BLaER1 treated with 17β-estradiol and CSF1 and Interleukin-3, amounts not matched to agents 10 nM and 100 nM (cell line): ENCODE results near the gene COL25A1.
"Not testable (repeated sequence)": the region's sequence is repeated elsewhere in the genome, so short reads cannot be mapped to it uniquely, and the experiment has no call there.

Experiments used
- H3K27ac ChIP-seq, 11 experiments: shearing (Covaris generic); formaldehyde crosslinking; 2 replicates each; pipeline ENCODE4 v1.8.1; 2022
- H3K27me3 ChIP-seq, 11 experiments: shearing (Covaris generic); formaldehyde crosslinking; 2 replicates each; pipeline ENCODE4 v1.8.1; 2022
- H3K36me3 ChIP-seq, 11 experiments: shearing (Covaris generic); formaldehyde crosslinking; 2 replicates each; pipeline ENCODE4 v1.8.1; 2022
- H3K4me1 ChIP-seq, 10 experiments: shearing (Covaris generic); formaldehyde crosslinking; 2 replicates each; pipeline ENCODE4 v1.8.1; 2022
- H3K4me2 ChIP-seq, 11 experiments: shearing (Covaris generic); formaldehyde crosslinking; 2 replicates each; pipeline ENCODE4 v1.8.1; 2022
- H3K4me3 ChIP-seq, 10 experiments: shearing (Covaris generic); formaldehyde crosslinking; 2 replicates each; pipeline ENCODE4 v1.8.1; 2022
- H3K9ac ChIP-seq, 11 experiments: shearing (Covaris generic); formaldehyde crosslinking; 2 replicates each; pipeline ENCODE4 v1.8.1; 2022
- H3K9me3 ChIP-seq, 11 experiments: shearing (Covaris generic); formaldehyde crosslinking; replicated peaks in 1 of 11; 2 replicates each; pipeline ENCODE4 v1.8.1; 2022
- H4K20me1 ChIP-seq, 11 experiments: shearing (Covaris generic); formaldehyde crosslinking; 2 replicates each; pipeline ENCODE4 v1.8.1; 2022
- Cebpa-rat ChIP-seq, 11 experiments: shearing (Covaris generic); IDR thresholded peaks; 2 replicates each; pipeline ENCODE4 v1.8.1; 2022

COL25A1 gene

DNA sequence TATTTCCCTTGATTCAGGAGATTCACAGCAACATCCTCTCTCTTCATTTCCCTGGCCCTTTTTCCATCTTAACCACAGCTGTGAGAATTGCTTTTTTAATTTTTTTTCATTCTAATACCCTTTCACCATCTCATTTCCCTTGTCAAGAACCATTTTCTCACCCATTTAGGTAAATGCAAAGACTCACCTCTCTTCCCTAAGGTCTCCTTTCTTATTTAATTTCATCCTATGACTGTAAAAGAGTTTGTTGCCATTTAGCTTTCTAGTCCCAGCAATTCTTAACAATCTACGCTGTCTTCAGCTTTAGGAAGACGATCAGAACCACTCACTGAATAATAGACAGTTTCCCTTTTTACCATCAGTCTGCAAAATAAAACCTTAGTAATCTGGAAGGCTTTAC, 298.5 kb downstream of the COL25A1 start:
- Histone ChIP-seq H3K36me3 (no peaks in the 10 kb centered on the region), H3K9ac (no peak overlapping the region), H3K9me3 (peaks cover 0 to 1% (median 0%) of the 10 kb centered on the region in 11 experiments; a peak in 1 of 22 replicates), H3K4me2 (no peak overlapping the region), H3K27ac (no peak overlapping the region), H3K27me3 (no peaks in the 10 kb centered on the region), H3K4me3 (no peak overlapping the region), H4K20me1 (no peaks in the 10 kb centered on the region), H3K4me1 (peaks cover 0 to 12% (median 0%) of the 10 kb centered on the region in 10 experiments; a peak in 5 of 20 replicates)
- TF ChIP-seq Cebpa-rat (IDR thresholded peaks at IDR 0.05) = no peak

DNA sequence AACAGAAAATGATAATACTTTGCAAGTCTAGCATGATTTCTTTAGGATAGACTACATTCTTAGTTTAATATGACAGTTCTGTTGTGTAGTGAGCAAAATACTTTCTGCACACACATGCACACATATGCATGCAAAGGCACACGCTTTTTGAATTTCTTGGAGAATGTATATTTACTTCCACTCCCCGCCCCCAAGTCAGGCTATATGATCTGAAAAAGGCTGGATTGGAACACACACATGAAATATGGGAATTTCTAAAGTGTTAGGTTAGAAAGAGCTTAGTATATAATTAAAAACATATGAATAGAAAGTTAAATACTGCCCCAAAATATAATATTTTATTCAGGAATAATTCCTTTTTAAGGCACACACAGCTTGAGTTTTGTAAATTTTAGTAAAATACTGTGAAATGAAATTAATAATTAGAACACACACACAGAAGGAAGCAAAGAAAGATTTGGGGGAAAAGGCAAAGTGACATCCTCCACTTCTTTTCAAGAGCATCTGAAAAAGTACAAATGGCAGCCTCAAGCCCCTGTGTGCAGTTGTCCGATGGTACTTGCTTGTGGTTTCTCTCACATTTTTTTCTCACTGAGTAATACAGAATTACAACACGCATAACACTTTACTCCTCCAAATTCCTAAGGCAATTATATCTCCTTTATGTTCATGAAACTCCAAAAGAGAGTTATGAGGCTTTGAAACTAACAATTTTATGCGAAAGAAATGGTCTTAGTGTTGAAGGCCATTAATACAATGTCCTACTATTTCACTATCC, 310.7 kb downstream of the COL25A1 start:
- Histone ChIP-seq H4K20me1 (no peaks in the 10 kb centered on the region), H3K9ac (no peak overlapping the region), H3K36me3 (no peaks in the 10 kb centered on the region), H3K4me2 (no peak overlapping the region), H3K4me3 (no peak overlapping the region), H3K4me1 (no peaks in the 10 kb centered on the region), H3K27ac (no peak overlapping the region), H3K9me3 (peaks cover 0 to 4% (median 0%) of the 10 kb centered on the region in 11 experiments; a peak in 2 of 22 replicates), H3K27me3 (no peaks in the 10 kb centered on the region)
- TF ChIP-seq Cebpa-rat (IDR thresholded peaks at IDR 0.05) = no peak

DNA sequence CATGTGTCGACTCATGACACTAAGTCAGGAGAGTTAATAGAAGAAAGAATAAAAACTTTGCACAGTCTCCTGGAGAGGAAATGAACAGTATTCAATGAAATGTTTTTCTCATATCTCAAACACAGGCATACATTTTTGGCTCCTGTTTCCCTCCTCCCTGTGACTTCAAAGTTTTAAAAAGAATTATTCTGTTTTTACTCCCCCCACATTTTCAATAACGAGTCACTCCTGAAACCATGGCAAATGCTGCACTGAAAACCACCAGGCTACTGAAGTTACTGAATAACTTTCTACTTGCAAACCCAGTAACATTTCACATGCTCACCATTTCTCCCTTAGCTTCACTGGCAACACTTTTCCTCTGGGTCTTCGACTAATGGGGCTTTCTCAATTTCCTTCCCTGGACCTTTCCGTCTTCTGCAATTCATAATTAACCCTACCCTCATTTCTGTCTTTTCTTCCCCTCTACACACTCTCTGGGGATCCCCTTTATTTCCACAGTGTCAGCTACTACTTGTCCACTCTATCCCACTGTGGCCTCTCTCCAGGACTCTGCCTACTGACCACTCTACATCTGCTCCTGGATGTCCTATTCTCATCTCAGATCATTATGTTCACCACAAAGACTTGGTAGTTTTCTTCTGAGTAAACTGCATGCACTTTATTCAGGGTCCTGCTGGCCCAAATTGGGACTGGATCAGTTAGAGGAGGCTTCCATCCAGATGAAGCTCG, 313.8 kb downstream of the COL25A1 start:
- Histone ChIP-seq H4K20me1 (no peaks in the 10 kb centered on the region), H3K27me3 (no peaks in the 10 kb centered on the region), H3K9ac (no peak overlapping the region), H3K27ac (no peak overlapping the region), H3K9me3 (peaks cover 7 to 17% (median 11%) of the 10 kb centered on the region in 11 experiments; a peak in 16 of 22 replicates), H3K4me1 (no peaks in the 10 kb centered on the region), H3K36me3 (no peaks in the 10 kb centered on the region), H3K4me2 (no peak overlapping the region), H3K4me3 (no peak overlapping the region)
- TF ChIP-seq Cebpa-rat (IDR thresholded peaks at IDR 0.05) = no peak

DNA sequence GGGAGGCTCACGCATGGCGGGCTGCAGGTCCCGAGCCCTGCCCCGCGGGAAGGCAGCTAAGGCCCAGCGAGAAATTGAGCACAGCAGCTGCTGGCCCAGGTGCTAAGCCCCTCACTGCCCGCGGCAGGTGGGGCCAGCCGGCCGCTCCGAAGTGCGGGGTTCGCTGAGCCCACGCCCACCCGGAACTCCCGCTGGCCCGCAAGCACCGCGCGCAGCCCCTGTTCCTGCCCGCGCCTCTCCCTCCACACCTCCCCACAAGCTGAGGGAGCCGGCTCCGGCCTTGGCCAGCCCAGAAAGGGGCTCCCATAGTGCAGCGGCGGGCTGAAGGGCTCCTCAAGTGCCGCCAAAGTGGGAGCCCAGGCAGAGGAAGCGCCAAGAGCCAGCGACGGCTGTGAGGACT, 318.0 kb downstream of the COL25A1 start:
- H3K4me1 ChIP-seq = peaks cover 0 to 14% (median 9%) of the 10 kb centered on the region in 10 experiments; a peak in 11 of 20 replicates
- H3K4me2 ChIP-seq, H4K20me1 ChIP-seq, H3K9ac ChIP-seq, H3K36me3 ChIP-seq, H3K27ac ChIP-seq, H3K4me3 ChIP-seq, H3K27me3 ChIP-seq: not testable (repeated sequence)
- peaks cover 7 to 21% (median 11%) of the 10 kb centered on the region in 11 experiments; a peak in 16 of 22 replicates for H3K9me3 ChIP-seq

DNA sequence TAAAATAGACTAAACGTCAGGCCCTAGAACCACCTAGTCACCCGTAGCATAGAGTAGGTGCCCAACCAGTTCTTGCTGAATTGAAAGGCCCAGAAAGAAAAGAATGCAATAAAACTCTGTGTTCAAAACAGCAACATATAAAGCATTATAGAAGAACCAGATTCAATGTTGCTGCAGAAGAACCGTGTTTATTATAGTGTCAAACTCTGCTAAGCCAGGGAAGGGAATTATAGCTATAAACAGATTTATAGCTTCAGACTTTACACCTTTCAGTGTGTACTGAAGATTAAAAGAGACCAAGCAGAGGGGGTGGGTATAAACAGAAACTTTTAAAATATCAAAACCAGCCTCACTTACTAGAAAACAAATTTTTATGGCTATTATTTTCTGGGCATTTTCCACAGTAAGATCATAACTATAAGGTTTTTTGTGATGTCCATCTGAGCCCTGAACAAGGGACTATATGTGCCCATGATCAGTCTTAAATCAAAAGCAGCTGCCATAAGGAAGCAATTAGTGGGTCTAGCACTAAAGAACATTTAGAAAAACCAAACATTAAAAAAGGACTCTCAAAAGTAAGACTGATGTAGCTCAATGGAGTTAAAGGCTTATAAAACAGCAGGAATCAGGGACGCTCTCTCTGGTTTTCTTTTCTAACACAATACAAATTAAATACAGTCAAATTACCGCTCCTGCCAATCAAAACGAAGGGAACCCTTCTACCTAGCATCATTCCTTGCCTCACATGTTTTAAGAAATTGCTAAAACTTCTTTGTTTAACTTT, 319.9 kb downstream of the COL25A1 start:
- no peak overlapping the region for H3K9ac ChIP-seq
- peaks cover 7 to 21% (median 11%) of the 10 kb centered on the region in 11 experiments; a peak in 16 of 22 replicates for H3K9me3 ChIP-seq
- peaks cover 0 to 25% (median 20%) of the 10 kb centered on the region in 10 experiments; a peak in 14 of 20 replicates for H3K4me1 ChIP-seq
- TF ChIP-seq Cebpa-rat (IDR thresholded peaks at IDR 0.05) = no peak
- no peak overlapping the region for H3K4me2 ChIP-seq
- H3K27ac ChIP-seq = no peak overlapping the region
- H3K36me3 ChIP-seq = no peaks in the 10 kb centered on the region
- H3K4me3 ChIP-seq = no peak overlapping the region
- H4K20me1 ChIP-seq = no peaks in the 10 kb centered on the region
- H3K27me3 ChIP-seq = no peaks in the 10 kb centered on the region

DNA sequence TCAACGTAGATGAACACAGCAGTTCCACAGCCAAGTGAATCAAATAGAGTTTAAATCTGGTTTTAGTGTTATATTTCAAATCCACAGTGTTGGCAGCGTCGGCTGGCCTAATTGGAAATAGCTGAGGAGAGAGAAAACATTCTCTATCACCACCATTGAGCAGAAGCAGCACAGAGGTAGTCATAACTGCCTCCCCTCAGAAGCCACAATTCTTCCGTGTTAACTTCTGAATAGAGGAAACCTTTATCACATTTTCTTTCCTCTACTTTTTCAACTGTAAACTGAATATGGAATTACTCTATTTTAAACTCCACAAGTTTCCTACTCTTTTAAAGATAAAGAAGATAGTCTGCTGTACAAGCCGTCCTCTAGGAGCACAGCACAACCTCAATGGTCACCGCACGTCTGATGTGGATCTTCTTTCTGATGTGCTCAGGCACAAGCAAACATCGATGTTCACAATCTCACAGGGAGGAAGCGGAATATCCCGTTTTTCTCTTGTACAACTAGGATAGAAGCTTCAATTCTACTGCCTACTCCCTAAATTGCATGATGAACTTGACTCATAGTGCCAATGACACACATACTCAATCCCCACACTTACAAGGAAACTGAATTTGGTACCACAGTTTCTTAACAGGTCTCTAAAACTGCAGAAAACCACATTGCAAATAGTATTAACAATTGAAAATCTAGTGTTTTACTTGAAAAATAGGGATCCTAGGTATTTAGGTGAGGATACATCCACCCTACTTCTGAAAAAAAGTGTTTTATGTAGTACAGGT, 321.8 kb downstream of the COL25A1 start:
- peak overlapping the region in 6 of 11 experiments; percentile 40 to 71 (median 50); a peak in 11 of 22 replicates for H3K4me2 ChIP-seq
- no peak overlapping the region for H3K9ac ChIP-seq
- H3K9me3 ChIP-seq = peaks cover 7 to 21% (median 11%) of the 10 kb centered on the region in 11 experiments; a peak in 16 of 22 replicates
- H3K4me3 ChIP-seq = no peak overlapping the region
- H4K20me1 ChIP-seq = no peaks in the 10 kb centered on the region
- no peak for TF ChIP-seq Cebpa-rat (IDR thresholded peaks at IDR 0.05)
- H3K4me1 ChIP-seq = peaks cover 0 to 25% (median 20%) of the 10 kb centered on the region in 10 experiments; a peak in 14 of 20 replicates
- H3K27ac ChIP-seq = no peak overlapping the region
- no peaks in the 10 kb centered on the region for H3K27me3 ChIP-seq
- H3K36me3 ChIP-seq = no peaks in the 10 kb centered on the region

DNA sequence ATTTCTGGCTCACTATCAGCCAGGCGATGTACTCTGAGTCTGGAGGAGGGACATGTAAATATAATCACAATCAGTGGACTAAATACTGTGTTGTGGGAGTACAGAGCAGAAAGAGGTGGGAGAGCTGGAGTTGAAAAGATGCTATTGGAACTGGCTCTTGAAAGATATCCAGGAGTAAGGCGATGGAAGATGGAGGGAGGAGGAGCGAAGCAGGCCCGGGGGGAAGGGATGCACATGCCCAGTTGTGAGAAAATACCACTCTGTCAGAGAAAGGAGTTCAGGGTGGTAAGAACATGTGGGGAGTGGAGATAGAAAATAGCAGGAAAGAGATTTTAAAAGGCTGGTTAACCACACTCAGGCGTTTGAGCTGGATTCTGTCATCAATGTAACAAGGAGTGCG, 322.7 kb downstream of the COL25A1 start:
- no peak for TF ChIP-seq Cebpa-rat (IDR thresholded peaks at IDR 0.05)
- H3K9me3 ChIP-seq = peaks cover 6 to 15% (median 9%) of the 10 kb centered on the region in 11 experiments; a peak in 16 of 22 replicates
- H3K4me3 ChIP-seq = no peak overlapping the region
- no peaks in the 10 kb centered on the region for H3K27me3 ChIP-seq
- peak overlapping the region in 8 of 11 experiments; percentile 13 to 71 (median 45); a peak in 13 of 22 replicates for H3K4me2 ChIP-seq
- H3K9ac ChIP-seq = no peak overlapping the region
- no peaks in the 10 kb centered on the region for H3K36me3 ChIP-seq
- peaks cover 0 to 25% (median 20%) of the 10 kb centered on the region in 10 experiments; a peak in 14 of 20 replicates for H3K4me1 ChIP-seq
- no peak overlapping the region for H3K27ac ChIP-seq
- H4K20me1 ChIP-seq = no peaks in the 10 kb centered on the region

DNA sequence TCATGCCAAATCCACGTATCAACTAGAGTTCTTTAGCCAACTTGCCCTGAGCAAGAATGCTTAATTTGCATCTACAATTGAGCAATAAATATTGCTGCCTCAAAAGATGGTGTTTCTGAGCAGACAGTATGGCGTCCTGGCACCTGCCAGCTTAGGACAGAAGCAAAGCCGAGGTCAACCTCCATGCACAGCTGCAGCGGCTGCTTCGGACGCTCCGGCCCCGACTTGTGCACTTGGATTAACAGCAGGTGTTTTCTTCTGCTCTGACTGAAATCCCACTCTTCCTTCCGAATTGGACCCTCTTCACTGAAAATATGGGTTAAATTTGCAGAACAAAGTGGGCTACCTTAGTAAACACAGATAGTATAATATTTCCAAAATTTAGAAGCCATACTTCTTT, 324.4 kb downstream of the COL25A1 start:
- H3K27me3 ChIP-seq = no peaks in the 10 kb centered on the region
- no peak overlapping the region for H3K4me3 ChIP-seq
- no peaks in the 10 kb centered on the region; a peak in 1 of 22 replicates for H3K9me3 ChIP-seq
- no peaks in the 10 kb centered on the region for H3K36me3 ChIP-seq
- no peak overlapping the region for H3K9ac ChIP-seq
- TF ChIP-seq Cebpa-rat (IDR thresholded peaks at IDR 0.05) = no peak
- no peak overlapping the region for H3K27ac ChIP-seq
- H3K4me2 ChIP-seq = no peak overlapping the region; a peak in 2 of 22 replicates
- H4K20me1 ChIP-seq = no peaks in the 10 kb centered on the region
- H3K4me1 ChIP-seq = peaks cover 0 to 25% (median 20%) of the 10 kb centered on the region in 10 experiments; a peak in 14 of 20 replicates
